Common myeloid progenitor, CD34-positive (primary cell): ENCODE measurements around the gene SLC12A6.
"Not testable (repeated sequence)": the region's sequence is repeated elsewhere in the genome, so short reads cannot be mapped to it uniquely, and the experiment has no call there.

Experiments
- CTCF ChIA-PET: fragments of 350-600 bp; sonication (Branson Sonifier 250); formaldehyde crosslinking; loops from one replicate; lab custom pipeline; 2021; ENCODE audit warnings: antibody characterized with exemption; lab: Charles Lee
- POLR2A ChIA-PET: fragments of 350-600 bp; sonication (Branson Sonifier 250); formaldehyde crosslinking; loops from one replicate; lab custom pipeline; 2021; ENCODE audit warnings: antibody characterized with exemption; lab: Charles Lee
- DNase-seq, 3 donors: peaks; one replicate each; pipeline versions ENCODE4 v3.0.0 to v3.0.0-alpha.2; 2013
- H3K27ac ChIP-seq, 2 experiments: 1 replicate in 1 of 2; 2 replicates in 1 of 2; pipeline ENCODE4 v1.7.0; 2013; ENCODE audit warnings: inconsistent platforms in 2 of 2, low read length in 2 of 2, mild to moderate bottlenecking in 2 of 2, low read depth in 1 of 2, moderate library complexity in 1 of 2; ENCODE audit not compliant: severe bottlenecking in 2 of 2, insufficient read depth in 1 of 2, poor library complexity in 1 of 2
- H3K27me3 ChIP-seq, 5 experiments: replicated peaks in 2 of 5; 1 replicate in 3 of 5; 2 replicates in 2 of 5; pipeline versions ENCODE4 v1.6.1 to v1.7.0; 2013; ENCODE audit warnings: low read length in 4 of 5, mild to moderate bottlenecking in 2 of 5, moderate library complexity in 2 of 5, inconsistent platforms in 1 of 5; ENCODE audit not compliant: insufficient read depth in 5 of 5, control insufficient read depth in 4 of 5
- H3K36me3 ChIP-seq, 4 experiments: 1 replicate in 2 of 4; 2 replicates in 2 of 4; pipeline versions ENCODE4 v1.6.1 to v1.7.0; 2013; ENCODE audit warnings: low read length in 3 of 4, control low read depth in 1 of 4, mild to moderate bottlenecking in 1 of 4; ENCODE audit not compliant: control insufficient read depth in 4 of 4, insufficient read depth in 4 of 4
- H3K4me1 ChIP-seq, 4 experiments: 1 replicate in 3 of 4; 2 replicates in 1 of 4; pipeline versions ENCODE4 v1.6.1 to v1.7.1; 2013; ENCODE audit warnings: low read length in 3 of 4, mild to moderate bottlenecking in 3 of 4, control low read depth in 1 of 4, inconsistent platforms in 1 of 4, moderate library complexity in 1 of 4; ENCODE audit not compliant: control insufficient read depth in 4 of 4, insufficient read depth in 4 of 4; ENCODE audit errors: control extremely low read depth in 1 of 4
- H3K4me3 ChIP-seq, 7 experiments: 1 replicate in 4 of 7; 2 replicates in 3 of 7; pipeline versions ENCODE4 v1.5.1 to v1.7.0; 2013; ENCODE audit warnings: mild to moderate bottlenecking in 7 of 7, low read length in 6 of 7, moderate library complexity in 6 of 7, inconsistent platforms in 2 of 7, low read depth in 2 of 7, control low read depth in 1 of 7; ENCODE audit not compliant: insufficient read depth in 4 of 7, control insufficient read depth in 1 of 7; ENCODE audit errors: extremely low read depth in 1 of 7
- H3K9me3 ChIP-seq, 5 experiments: 1 replicate in 4 of 5; 2 replicates in 1 of 5; pipeline versions ENCODE4 v1.6.1 to v1.7.1; 2013; ENCODE audit warnings: low read length in 4 of 5, mild to moderate bottlenecking in 2 of 5, inconsistent platforms in 1 of 5, low read depth in 1 of 5, moderate library complexity in 1 of 5; ENCODE audit not compliant: control insufficient read depth in 4 of 5, insufficient read depth in 2 of 5; ENCODE audit errors: control extremely low read depth in 1 of 5
- WGBS: methylation state at CpG from one replicate; pipeline ENCODE4 v1.1.5; 2013; ENCODE audit not compliant: insufficient coverage; 5-methylcytosine and 5-hydroxymethylcytosine counted together

Gene SLC12A6

DNA sequence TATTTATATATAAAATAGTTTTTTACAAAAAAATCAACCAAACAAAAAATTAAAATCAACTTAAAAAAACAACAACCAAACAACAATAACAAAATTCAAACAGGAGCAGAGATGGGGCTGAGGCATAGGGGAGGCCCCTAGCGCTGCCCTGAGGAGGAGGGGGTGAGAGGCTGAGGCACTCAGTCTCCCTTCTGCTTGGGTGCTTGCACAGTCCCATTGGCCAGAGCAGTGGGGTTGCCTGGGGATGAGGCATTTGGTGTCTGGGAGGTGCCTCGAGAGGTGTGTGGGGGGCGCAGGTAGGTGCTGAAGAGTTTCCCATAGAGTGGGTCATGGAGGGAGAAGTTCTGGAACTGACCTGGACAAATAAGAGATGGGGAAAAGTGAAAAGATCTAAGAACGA lies 21.4 kb upstream of the SLC12A6 start:
- DNase-seq = no peak
- H3K36me3 ChIP-seq = peaks cover 11 to 89% (median 65%) of the 10 kb centered on the region in 4 experiments
- H3K9me3 ChIP-seq = no peaks in the 10 kb centered on the region
- H3K27ac ChIP-seq = no peak overlapping the region
- no peaks in the 10 kb centered on the region for H3K27me3 ChIP-seq
- no peaks in the 10 kb centered on the region for H3K4me1 ChIP-seq
- no peak overlapping the region for H3K4me3 ChIP-seq
- WGBS = 98% methylated on average over 4 of the region's 4 CpGs
- ChIA-PET POLR2A (interaction anchor here (0.6 kb wide), 1 partner anchor 41 kb away, joined by 3 read pairs; no protein-coding TSS in a partner anchor), CTCF (interaction anchor here (0.6 to 5.1 kb wide), 4 partner anchors 8 to 147 kb away, joined by 3 to 34 read pairs (median 8); partner anchors contain the start of gene LPCAT4)

DNA sequence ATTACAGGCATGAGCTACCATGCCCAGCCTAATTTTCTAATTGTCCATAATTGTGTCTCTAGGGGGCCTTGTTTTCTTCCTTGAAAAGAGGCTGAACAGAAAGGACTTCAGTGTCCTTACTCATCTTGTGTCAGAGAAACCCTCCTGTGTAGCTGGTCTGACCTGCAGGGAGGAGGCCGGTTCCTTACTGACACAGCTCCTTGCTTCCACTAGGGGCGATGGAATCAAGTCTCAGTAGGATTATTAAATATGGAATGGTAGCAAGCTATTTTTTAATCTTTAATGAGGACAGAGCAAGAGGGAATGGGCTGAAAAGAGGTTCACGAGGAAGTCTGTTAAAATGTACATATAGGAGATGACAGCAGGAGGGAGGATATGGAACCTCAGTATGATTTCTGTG lies 20.8 kb upstream of the SLC12A6 start:
- ChIA-PET POLR2A (interaction anchor here (0.6 kb wide), 1 partner anchor 40 kb away, joined by 3 read pairs; no protein-coding TSS in a partner anchor), CTCF (interaction anchor here (0.6 to 5.1 kb wide), 3 partner anchors 9 to 148 kb away, joined by 3 to 34 read pairs (median 3); partner anchors contain the start of gene LPCAT4)
- Histone ChIP-seq H3K4me1 (no peaks in the 10 kb centered on the region), H3K27ac (no peak overlapping the region), H3K36me3 (peaks cover 11 to 84% (median 62%) of the 10 kb centered on the region in 4 experiments), H3K4me3 (no peak overlapping the region), H3K27me3 (no peaks in the 10 kb centered on the region), H3K9me3 (no peaks in the 10 kb centered on the region)
- 100% methylated on average over 2 of the region's 3 CpGs for WGBS
- peak in 2 of 3 donors; percentile 33 to 37 for DNase-seq

DNA sequence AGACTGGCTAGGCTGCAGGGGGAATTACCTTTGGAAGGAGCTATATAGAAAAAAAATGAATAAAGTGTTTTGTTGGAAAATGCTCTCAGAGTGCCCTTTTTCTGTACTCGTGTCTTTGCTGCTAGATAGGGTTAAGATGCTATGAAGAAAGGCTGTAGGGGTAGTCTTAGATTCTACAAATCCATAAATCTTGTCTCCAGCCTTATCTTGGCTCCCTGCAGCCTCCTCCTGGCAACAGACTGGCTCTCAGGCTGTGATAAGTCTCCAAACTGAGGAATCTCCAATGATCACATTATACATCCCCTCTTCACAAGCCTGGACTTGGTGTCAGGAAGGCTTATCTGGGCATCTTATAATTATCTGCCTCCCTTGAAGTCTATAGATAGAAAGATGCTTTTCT lies 20.1 kb upstream of the SLC12A6 start:
- Histone ChIP-seq H3K36me3 (peaks cover 11 to 78% (median 55%) of the 10 kb centered on the region in 4 experiments), H3K27ac (no peak overlapping the region), H3K9me3 (no peaks in the 10 kb centered on the region), H3K27me3 (no peaks in the 10 kb centered on the region), H3K4me1 (no peaks in the 10 kb centered on the region), H3K4me3 (no peak overlapping the region)
- ChIA-PET POLR2A (no interaction called here), CTCF (interaction anchor here (1.0 to 5.1 kb wide), 3 partner anchors 9 to 257 kb away, joined by 3 to 34 read pairs (median 3); partner anchors contain the start of genes LPCAT4, NOP10 and NUTM1)
- no CpG with 5 or more reads among the region's 1 CpG for WGBS
- no peak for DNase-seq

DNA sequence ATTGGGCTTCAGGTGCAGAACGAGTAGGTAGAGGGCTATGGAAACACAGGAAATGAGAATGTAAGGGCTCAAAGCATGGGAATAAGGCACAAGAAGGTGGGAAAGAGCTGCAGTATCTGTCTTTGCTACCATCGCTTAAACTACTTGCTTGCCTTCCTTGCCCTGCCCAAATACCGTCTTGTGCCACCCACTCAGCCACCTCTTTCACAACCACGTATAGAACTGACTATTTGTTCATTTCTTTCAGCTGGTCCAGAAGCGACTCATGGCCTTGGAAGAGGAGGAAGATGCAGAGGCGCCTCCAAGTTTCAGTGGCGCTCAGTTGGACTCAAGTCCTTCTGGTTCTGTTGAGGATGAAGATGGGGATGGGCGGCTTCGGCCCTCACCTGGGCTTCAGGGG lies 17.7 kb upstream of the SLC12A6 start:
- no peaks in the 10 kb centered on the region for H3K4me1 ChIP-seq
- DNase-seq = no peak
- ChIA-PET POLR2A (no interaction called here), CTCF (interaction anchor here (1.6 to 5.1 kb wide), 2 partner anchors 12 kb away, joined by 5 to 34 read pairs; partner anchors contain the start of genes LPCAT4 and NUTM1)
- WGBS = 100% methylated on average over 6 of the region's 9 CpGs
- no peaks in the 10 kb centered on the region for H3K27me3 ChIP-seq
- H3K9me3 ChIP-seq = no peaks in the 10 kb centered on the region
- peaks cover 5 to 56% (median 42%) of the 10 kb centered on the region in 4 experiments for H3K36me3 ChIP-seq
- no peak overlapping the region for H3K4me3 ChIP-seq
- no peak overlapping the region for H3K27ac ChIP-seq

DNA sequence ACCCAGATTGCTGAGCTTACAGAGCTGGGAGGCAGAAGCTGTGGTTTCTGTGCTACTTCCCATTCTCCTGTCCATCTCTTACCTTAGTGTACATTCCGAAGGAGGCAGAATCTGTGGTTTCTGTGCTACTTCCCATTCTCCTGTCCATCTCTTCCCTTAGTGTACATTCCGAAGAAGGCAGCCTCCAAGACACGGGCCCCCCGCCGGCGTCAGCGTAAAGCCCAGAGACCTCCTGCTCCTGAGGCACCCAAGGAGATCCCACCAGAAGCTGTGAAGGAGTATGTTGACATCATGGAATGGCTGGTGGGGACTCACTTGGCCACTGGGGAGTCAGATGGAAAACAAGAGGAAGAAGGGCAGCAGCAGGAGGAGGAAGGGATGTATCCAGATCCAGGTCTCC lies 16.7 kb upstream of the SLC12A6 start:
- Histone ChIP-seq H3K36me3 (peaks cover 5 to 47% (median 36%) of the 10 kb centered on the region in 4 experiments), H3K27me3 (no peaks in the 10 kb centered on the region), H3K27ac (no peak overlapping the region), H3K4me3 (no peak overlapping the region), H3K4me1 (no peaks in the 10 kb centered on the region), H3K9me3 (no peaks in the 10 kb centered on the region)
- DNase-seq = no peak
- POLR2A ChIA-PET = no interaction called here
- WGBS = 89% methylated on average over 6 of the region's 7 CpGs
- CTCF ChIA-PET = interaction anchor here (1.6 to 5.1 kb wide), 2 partner anchors 11 to 13 kb away, joined by 5 to 34 read pairs; partner anchors contain the start of genes LPCAT4 and NUTM1

DNA sequence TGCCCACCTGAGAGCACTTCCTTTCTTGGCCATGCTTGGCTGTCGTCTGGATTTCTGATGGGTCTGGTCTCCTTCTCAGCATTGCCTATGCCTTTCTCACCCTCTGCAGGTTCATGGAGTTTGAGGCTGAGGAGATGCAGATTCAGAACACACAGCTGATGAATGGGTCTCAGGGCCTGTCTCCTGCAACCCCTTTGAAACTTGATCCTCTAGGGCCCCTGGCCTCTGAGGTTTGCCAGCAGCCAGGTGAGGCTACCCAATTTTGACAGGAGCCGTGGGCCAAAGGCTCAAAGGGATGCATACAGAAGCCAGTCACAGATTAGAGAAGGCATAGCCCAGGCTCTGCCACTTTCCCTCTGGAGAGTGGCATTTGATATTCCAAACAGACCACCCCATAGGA lies 16.0 kb upstream of the SLC12A6 start:
- DNase-seq = no peak
- Histone ChIP-seq H3K27me3 (no peaks in the 10 kb centered on the region), H3K4me1 (no peaks in the 10 kb centered on the region), H3K36me3 (peaks cover 5 to 42% (median 31%) of the 10 kb centered on the region in 4 experiments), H3K4me3 (no peak overlapping the region), H3K9me3 (no peaks in the 10 kb centered on the region), H3K27ac (no peak overlapping the region)
- 100% methylated on average over 1 of the region's 2 CpGs for WGBS
- CTCF ChIA-PET = interaction anchor here (1.4 to 1.8 kb wide), 2 partner anchors 8 to 14 kb away, joined by 5 to 7 read pairs; partner anchors contain the start of gene LPCAT4
- POLR2A ChIA-PET = no interaction called here

DNA sequence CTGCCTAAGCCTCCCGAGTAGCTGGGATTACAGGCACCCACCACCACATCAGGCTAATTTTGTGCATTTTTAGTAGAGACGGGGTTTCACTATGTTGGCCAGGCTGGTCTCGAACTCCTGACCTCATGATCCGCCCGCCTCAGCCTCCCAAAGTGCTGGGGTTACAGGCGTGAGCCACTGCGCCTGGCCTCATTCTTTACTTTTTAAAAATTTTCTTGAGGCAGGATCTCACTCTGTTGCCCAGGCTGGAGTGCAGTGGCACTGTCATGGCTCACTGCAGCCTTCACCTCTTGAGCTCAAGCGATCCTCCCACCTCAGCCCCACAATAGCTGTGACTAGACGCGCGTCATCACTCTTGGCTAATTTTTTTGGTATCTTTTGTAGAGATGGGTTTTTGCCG lies 15.4 kb upstream of the SLC12A6 start:
- H3K4me1 ChIP-seq, H3K9me3 ChIP-seq, H3K27me3 ChIP-seq, H3K4me3 ChIP-seq, POLR2A ChIA-PET, DNase-seq, H3K27ac ChIP-seq: not testable (repeated sequence)
- CTCF ChIA-PET = interaction anchor here (1.4 to 1.8 kb wide), 2 partner anchors 9 to 15 kb away, joined by 5 to 7 read pairs; partner anchors contain the start of gene LPCAT4
- H3K36me3 ChIP-seq = peaks cover 5 to 36% (median 25%) of the 10 kb centered on the region in 4 experiments
- 98% methylated on average over 7 of the region's 12 CpGs for WGBS
